ENCODE measurements around the gene FBXL17. TPM values are rescaled to one million over a fixed set of nuclear protein-coding genes. Genes with fewer than 3 reads are reported as not detected.

FBXL17 gene
- total and polyA plus RNA-seq, 2 donors, result 12.3 to 13.5 TPM

DNA sequence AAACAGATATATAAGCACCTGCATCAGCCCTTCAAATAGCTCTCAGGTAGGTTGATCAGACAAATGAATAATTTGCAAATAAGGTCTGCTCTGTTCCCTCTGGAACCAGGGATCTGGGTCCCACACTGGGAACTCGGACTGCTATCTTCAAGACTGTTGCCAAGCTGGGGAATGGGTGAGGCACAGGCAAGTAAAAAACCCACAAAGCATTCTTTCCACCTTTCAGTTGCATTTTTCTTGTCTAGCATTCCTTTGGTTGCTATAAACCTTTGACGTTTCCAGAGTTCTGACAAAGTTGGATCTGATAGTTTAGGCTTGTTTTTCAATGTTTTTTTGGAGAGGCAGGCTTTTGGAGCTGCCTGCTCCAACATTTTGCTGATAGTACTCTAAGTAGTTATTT lies 20.1 kb downstream of the FBXL17 start:
- 91% methylated on average over 2 of the region's 2 CpGs for WGBS
- Histone ChIP-seq H3K9me3 (ENCODE audit: control insufficient read depth in 2 of 2, insufficient read depth in 1 of 2, low read length in 1 of 2) (no peaks in the 10 kb centered on the region), H3K27me3 (ENCODE audit: control insufficient read depth in 2 of 2, insufficient read depth in 1 of 2, low read length in 1 of 2) (no peaks in the 10 kb centered on the region), H3K4me1 (ENCODE audit: control insufficient read depth in 2 of 2, insufficient read depth in 2 of 2, low read length in 2 of 2) (no peaks in the 10 kb centered on the region), H3K27ac (ENCODE audit: low read depth in 1 of 2, low read length in 1 of 2) (no peak overlapping the region), H3K4me3 (ENCODE audit: low read length in 2 of 2) (no peak overlapping the region), H3K36me3 (ENCODE audit: control insufficient read depth in 2 of 2, insufficient read depth in 2 of 2, low read length in 1 of 2) (no peaks in the 10 kb centered on the region)
- DNase-seq (ENCODE audit: low read depth in 6 of 9, low spot score in 9 of 9), result no peak

DNA sequence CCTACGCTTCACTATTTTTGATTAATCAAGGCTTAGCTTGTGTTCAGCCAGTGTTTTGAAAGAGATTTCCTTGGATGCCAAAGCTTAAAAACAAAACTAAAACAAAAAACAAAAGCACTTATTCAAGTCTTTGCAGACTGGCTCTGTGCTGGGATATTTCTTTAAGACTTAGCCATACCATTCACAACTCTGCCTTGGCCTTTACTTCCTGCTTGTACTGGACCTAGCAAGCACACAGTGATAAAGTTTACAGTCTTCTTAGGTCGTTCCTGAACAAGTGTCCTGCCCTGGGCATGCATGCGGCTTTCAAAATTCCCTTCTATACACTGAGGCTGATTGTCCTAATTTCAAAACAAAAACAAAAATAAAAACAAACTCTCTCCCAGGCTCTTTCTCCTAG lies 20.7 kb downstream of the FBXL17 start:
- DNase-seq (ENCODE audit: low read depth in 6 of 9, low spot score in 9 of 9), result no peak
- no peaks in the 10 kb centered on the region for H3K4me1 ChIP-seq (ENCODE audit: control insufficient read depth in 2 of 2, insufficient read depth in 2 of 2, low read length in 2 of 2)
- no peaks in the 10 kb centered on the region for H3K27me3 ChIP-seq (ENCODE audit: control insufficient read depth in 2 of 2, insufficient read depth in 1 of 2, low read length in 1 of 2)
- no peaks in the 10 kb centered on the region for H3K9me3 ChIP-seq (ENCODE audit: control insufficient read depth in 2 of 2, insufficient read depth in 1 of 2, low read length in 1 of 2)
- no peak overlapping the region for H3K4me3 ChIP-seq (ENCODE audit: low read length in 2 of 2)
- no peaks in the 10 kb centered on the region for H3K36me3 ChIP-seq (ENCODE audit: control insufficient read depth in 2 of 2, insufficient read depth in 2 of 2, low read length in 1 of 2)
- no peak overlapping the region for H3K27ac ChIP-seq (ENCODE audit: low read depth in 1 of 2, low read length in 1 of 2)
- WGBS, result 97% methylated on average over 3 of the region's 3 CpGs

GRCh38 chr5:108360280-108360679 lies 21.6 kb downstream of the FBXL17 start:
- no peak overlapping the region for H3K4me3 ChIP-seq (ENCODE audit: low read length in 2 of 2)
- no peaks in the 10 kb centered on the region for H3K4me1 ChIP-seq (ENCODE audit: control insufficient read depth in 2 of 2, insufficient read depth in 2 of 2, low read length in 2 of 2)
- no peak overlapping the region for H3K27ac ChIP-seq (ENCODE audit: low read depth in 1 of 2, low read length in 1 of 2)
- WGBS, result 99% methylated on average over 4 of the region's 4 CpGs
- no peaks in the 10 kb centered on the region for H3K9me3 ChIP-seq (ENCODE audit: control insufficient read depth in 2 of 2, insufficient read depth in 1 of 2, low read length in 1 of 2)
- H3K27me3 ChIP-seq (ENCODE audit: control insufficient read depth in 2 of 2, insufficient read depth in 1 of 2, low read length in 1 of 2), result no peaks in the 10 kb centered on the region
- no peak for DNase-seq (ENCODE audit: low read depth in 6 of 9, low spot score in 9 of 9)
- no peaks in the 10 kb centered on the region for H3K36me3 ChIP-seq (ENCODE audit: control insufficient read depth in 2 of 2, insufficient read depth in 2 of 2, low read length in 1 of 2)

- Histone ChIP-seq H3K4me3 (ENCODE audit: low read length in 2 of 2) (no peak overlapping the region), H3K27me3 (ENCODE audit: control insufficient read depth in 2 of 2, insufficient read depth in 1 of 2, low read length in 1 of 2) (no peaks in the 10 kb centered on the region), H3K4me1 (ENCODE audit: control insufficient read depth in 2 of 2, insufficient read depth in 2 of 2, low read length in 2 of 2) (no peaks in the 10 kb centered on the region), H3K36me3 (ENCODE audit: control insufficient read depth in 2 of 2, insufficient read depth in 2 of 2, low read length in 1 of 2) (no peaks in the 10 kb centered on the region), H3K27ac (ENCODE audit: low read depth in 1 of 2, low read length in 1 of 2) (no peak overlapping the region), H3K9me3 (ENCODE audit: control insufficient read depth in 2 of 2, insufficient read depth in 1 of 2, low read length in 1 of 2) (no peaks in the 10 kb centered on the region)
- WGBS, result 98% methylated on average over 1 of the region's 1 CpG
- DNase-seq (ENCODE audit: low read depth in 6 of 9, low spot score in 9 of 9), result no peak
Measured at GRCh38 chr5:108356286-108356685, 25.6 kb downstream of the FBXL17 start.

- H3K36me3 ChIP-seq (ENCODE audit: control insufficient read depth in 2 of 2, insufficient read depth in 2 of 2, low read length in 1 of 2), result no peaks in the 10 kb centered on the region
- no peak for DNase-seq (ENCODE audit: low read depth in 6 of 9, low spot score in 9 of 9)
- H3K9me3 ChIP-seq (ENCODE audit: control insufficient read depth in 2 of 2, insufficient read depth in 1 of 2, low read length in 1 of 2), result no peaks in the 10 kb centered on the region
- no peaks in the 10 kb centered on the region for H3K4me1 ChIP-seq (ENCODE audit: control insufficient read depth in 2 of 2, insufficient read depth in 2 of 2, low read length in 2 of 2)
- H3K4me3 ChIP-seq (ENCODE audit: low read length in 2 of 2), result no peak overlapping the region
- H3K27ac ChIP-seq (ENCODE audit: low read depth in 1 of 2, low read length in 1 of 2), result no peak overlapping the region
- 98% methylated on average over 3 of the region's 3 CpGs for WGBS
- no peaks in the 10 kb centered on the region for H3K27me3 ChIP-seq (ENCODE audit: control insufficient read depth in 2 of 2, insufficient read depth in 1 of 2, low read length in 1 of 2)
Measured at GRCh38 chr5:108353087-108353486, 28.8 kb downstream of the FBXL17 start.

DNA sequence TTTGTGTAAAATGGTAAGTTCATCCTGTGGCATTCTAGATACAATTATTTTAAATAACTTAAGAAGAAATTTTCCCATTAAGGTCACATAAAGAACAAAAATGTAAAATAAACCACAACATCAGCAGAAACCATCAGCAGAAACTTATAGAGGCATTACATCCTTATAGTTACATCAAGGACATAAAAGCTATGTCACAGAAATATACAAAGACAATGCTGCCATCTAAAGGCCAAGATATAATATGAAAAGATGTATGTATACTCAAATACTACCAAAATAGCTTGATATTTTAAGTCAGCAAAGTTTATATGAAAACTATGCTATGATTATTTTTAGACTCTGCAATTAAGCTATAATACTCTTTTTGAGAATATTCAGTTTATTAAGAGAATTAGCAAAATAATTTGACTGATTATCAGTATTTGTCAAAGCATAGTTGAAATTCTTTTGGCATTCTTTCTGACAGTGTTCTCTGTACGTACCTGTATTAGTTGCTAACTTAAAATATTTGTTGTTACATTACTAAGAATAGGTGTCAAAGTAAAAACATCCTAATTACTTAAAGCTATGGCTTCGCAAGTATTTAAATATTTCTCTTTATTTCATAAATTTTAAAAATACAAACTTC lies 36.2 kb downstream of the FBXL17 start:
- H3K4me3 ChIP-seq (ENCODE audit: low read length in 2 of 2), result no peak overlapping the region
- H3K36me3 ChIP-seq (ENCODE audit: control insufficient read depth in 2 of 2, insufficient read depth in 2 of 2, low read length in 1 of 2), result no peaks in the 10 kb centered on the region
- H3K27me3 ChIP-seq (ENCODE audit: control insufficient read depth in 2 of 2, insufficient read depth in 1 of 2, low read length in 1 of 2), result no peaks in the 10 kb centered on the region
- H3K4me1 ChIP-seq (ENCODE audit: control insufficient read depth in 2 of 2, insufficient read depth in 2 of 2, low read length in 2 of 2), result no peaks in the 10 kb centered on the region
- H3K9me3 ChIP-seq (ENCODE audit: control insufficient read depth in 2 of 2, insufficient read depth in 1 of 2, low read length in 1 of 2), result no peaks in the 10 kb centered on the region
- DNase-seq (ENCODE audit: low read depth in 6 of 9, low spot score in 9 of 9), result peak in 8 of 9 donors; percentile 15 to 69 (median 31)
- 98% methylated on average over 2 of the region's 2 CpGs for WGBS
- H3K27ac ChIP-seq (ENCODE audit: low read depth in 1 of 2, low read length in 1 of 2), result no peak overlapping the region

GRCh38 chr5:108344103-108344822 lies 37.6 kb downstream of the FBXL17 start:
- H3K4me3 ChIP-seq (ENCODE audit: low read length in 2 of 2), result no peak overlapping the region
- 90% methylated on average over 5 of the region's 5 CpGs for WGBS

DNA sequence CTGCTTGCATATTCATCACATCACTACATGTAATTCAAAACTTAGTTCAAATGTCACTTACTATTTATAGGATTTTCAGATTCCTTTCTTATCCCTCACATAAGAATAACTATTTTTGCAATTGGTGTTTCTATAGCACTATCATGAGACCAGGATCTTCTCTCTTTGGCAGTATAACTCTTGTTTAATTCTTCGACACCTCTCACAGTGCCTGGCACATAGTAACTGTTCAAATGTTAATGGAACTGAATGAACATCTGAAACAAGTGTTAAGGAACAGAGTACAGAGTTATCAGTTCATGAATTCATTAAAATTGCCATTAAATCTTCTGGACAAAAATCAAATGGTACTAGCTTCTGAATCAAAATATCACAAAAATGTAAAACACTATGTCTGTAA lies 40.0 kb downstream of the FBXL17 start:
- 100% methylated on average over 1 of the region's 1 CpG for WGBS
- H3K36me3 ChIP-seq (ENCODE audit: control insufficient read depth in 2 of 2, insufficient read depth in 2 of 2, low read length in 1 of 2), result no peaks in the 10 kb centered on the region
- no peak overlapping the region for H3K27ac ChIP-seq (ENCODE audit: low read depth in 1 of 2, low read length in 1 of 2)
- H3K9me3 ChIP-seq (ENCODE audit: control insufficient read depth in 2 of 2, insufficient read depth in 1 of 2, low read length in 1 of 2), result no peaks in the 10 kb centered on the region
- H3K4me3 ChIP-seq (ENCODE audit: low read length in 2 of 2), result no peak overlapping the region
- H3K27me3 ChIP-seq (ENCODE audit: control insufficient read depth in 2 of 2, insufficient read depth in 1 of 2, low read length in 1 of 2), result no peaks in the 10 kb centered on the region
- no peaks in the 10 kb centered on the region for H3K4me1 ChIP-seq (ENCODE audit: control insufficient read depth in 2 of 2, insufficient read depth in 2 of 2, low read length in 2 of 2)
- DNase-seq (ENCODE audit: low read depth in 6 of 9, low spot score in 9 of 9), result no peak

More at GRCh38 chr5:108344103-108344822, 37.6 kb downstream of the FBXL17 start:
- Histone ChIP-seq H3K27me3 (ENCODE audit: control insufficient read depth in 2 of 2, insufficient read depth in 1 of 2, low read length in 1 of 2) (no peaks in the 10 kb centered on the region), H3K36me3 (ENCODE audit: control insufficient read depth in 2 of 2, insufficient read depth in 2 of 2, low read length in 1 of 2) (no peaks in the 10 kb centered on the region), H3K4me1 (ENCODE audit: control insufficient read depth in 2 of 2, insufficient read depth in 2 of 2, low read length in 2 of 2) (no peaks in the 10 kb centered on the region), H3K27ac (ENCODE audit: low read depth in 1 of 2, low read length in 1 of 2) (no peak overlapping the region), H3K9me3 (ENCODE audit: control insufficient read depth in 2 of 2, insufficient read depth in 1 of 2, low read length in 1 of 2) (no peaks in the 10 kb centered on the region)
- DNase-seq (ENCODE audit: low read depth in 6 of 9, low spot score in 9 of 9), result no peak

GRCh38 chr5:108340131-108340530 lies 41.8 kb downstream of the FBXL17 start:
- H3K27me3 ChIP-seq (ENCODE audit: control insufficient read depth in 2 of 2, insufficient read depth in 1 of 2, low read length in 1 of 2), result no peaks in the 10 kb centered on the region
- no peak overlapping the region for H3K27ac ChIP-seq (ENCODE audit: low read depth in 1 of 2, low read length in 1 of 2)
- H3K9me3 ChIP-seq (ENCODE audit: control insufficient read depth in 2 of 2, insufficient read depth in 1 of 2, low read length in 1 of 2), result no peaks in the 10 kb centered on the region
- no peak for DNase-seq (ENCODE audit: low read depth in 6 of 9, low spot score in 9 of 9)
- WGBS, result 93% methylated on average over 8 of the region's 8 CpGs
- no peaks in the 10 kb centered on the region for H3K36me3 ChIP-seq (ENCODE audit: control insufficient read depth in 2 of 2, insufficient read depth in 2 of 2, low read length in 1 of 2)
- no peak overlapping the region for H3K4me3 ChIP-seq (ENCODE audit: low read length in 2 of 2)
- no peaks in the 10 kb centered on the region for H3K4me1 ChIP-seq (ENCODE audit: control insufficient read depth in 2 of 2, insufficient read depth in 2 of 2, low read length in 2 of 2)
